ENCODE results near the gene OTP.

OTP gene

GRCh38 chr5:77640589-77641396, 2.3 kb upstream of the OTP start:
- no peak for DNase-seq (ENCODE audit: low spot score)

GRCh38 chr5:77638763-77639671, 504 bp upstream of the OTP start:
- DNase-seq (ENCODE audit: low spot score): no peak

GRCh38 chr5:77637170-77637997, 1.1 kb downstream of the OTP start:
- DNase-seq (ENCODE audit: low spot score): no peak

- no peak for DNase-seq (ENCODE audit: low spot score)
Observed at GRCh38 chr5:77636641-77637169, 1.8 kb downstream of the OTP start.

GRCh38 chr5:77635917-77636640, 2.4 kb downstream of the OTP start:
- no peak for DNase-seq (ENCODE audit: low spot score)

- DNase-seq (ENCODE audit: low spot score): no peak
Observed at GRCh38 chr5:77635067-77635916, 3.2 kb downstream of the OTP start.

GRCh38 chr5:77633709-77634108, 4.8 kb downstream of the OTP start:
- DNase-seq (ENCODE audit: low spot score): no peak

GRCh38 chr5:77633207-77633675, 5.3 kb downstream of the OTP start:
- DNase-seq (ENCODE audit: low spot score): no peak

GRCh38 chr5:77632526-77633206, 5.8 kb downstream of the OTP start:
- no peak for DNase-seq (ENCODE audit: low spot score)

- peak; percentile 31 for DNase-seq (ENCODE audit: low spot score)
Observed at GRCh38 chr5:77630114-77630680, 8.3 kb downstream of the OTP start.

- DNase-seq (ENCODE audit: low spot score): no peak
Observed at GRCh38 chr5:77629509-77630113, 8.9 kb downstream of the OTP start.

- no peak for DNase-seq (ENCODE audit: low spot score)
Observed at GRCh38 chr5:77628840-77629508, 9.5 kb downstream of the OTP start.

- no peak for DNase-seq (ENCODE audit: low spot score)
Observed at GRCh38 chr5:77627869-77628674, 10.4 kb downstream of the OTP start.

GRCh38 chr5:77623203-77623740, 15.2 kb downstream of the OTP start:
- no peak for DNase-seq (ENCODE audit: low spot score)

GRCh38 chr5:77621440-77621839, 17.1 kb downstream of the OTP start:
- no peak for DNase-seq (ENCODE audit: low spot score)

GRCh38 chr5:77620405-77620804, 18.1 kb downstream of the OTP start:
- no peak for DNase-seq (ENCODE audit: low spot score)

- DNase-seq (ENCODE audit: low spot score): no peak
Observed at GRCh38 chr5:77616920-77617319, 21.6 kb downstream of the OTP start.
